Heart left ventricle (tissue), 16 donors: ENCODE data around the gene HRAS. TPM values are rescaled to one million over a fixed set of nuclear protein-coding genes. Genes with fewer than 3 reads are reported as not detected.
A peak's percentile ranks its signal among the peaks of the same experiment; 100 is the strongest.

ENCODE experiments used
- ATAC-seq, 4 donors: fragments of 200-7000 bp; cut with Tn5 transposase; one replicate each; pipeline ENCODE4 v1.9.1; 2020 to 2022; ENCODE audit warnings: moderate library complexity in 4 of 4, mild to moderate bottlenecking in 3 of 4, moderate number of reproducible peaks in 1 of 4
- DNase-seq, 5 donors: peaks; one replicate each; pipeline ENCODE4 v3.0.0-alpha.2; 2020
- H3K27ac ChIP-seq, 12 donors: fragments of 200-600 bp; sonication (generic) in 4 of 12; one replicate each; pipeline versions ENCODE4 v1.5.0 to v1.8.0; 2016 to 2022; ENCODE audit warnings: mild to moderate bottlenecking in 2 of 12
- H3K27me3 ChIP-seq, 9 donors: fragments of 200-600 bp; sonication (generic) in 2 of 9; one replicate each; pipeline versions ENCODE4 v1.5.1 to v1.8.0; 2016 to 2022; ENCODE audit warnings: mild to moderate bottlenecking in 3 of 9
- H3K36me3 ChIP-seq, 9 donors: fragments of 200-600 bp; sonication (generic) in 2 of 9; one replicate each; pipeline versions ENCODE4 v1.5.0 to v1.8.0; 2018 to 2022; ENCODE audit warnings: mild to moderate bottlenecking in 2 of 9
- H3K4me1 ChIP-seq, 12 donors: fragments of 200-600 bp; sonication (generic) in 4 of 12; one replicate each; pipeline versions ENCODE4 v1.5.0 to v1.8.0; 2016 to 2022; ENCODE audit warnings: mild to moderate bottlenecking in 3 of 12
- H3K4me3 ChIP-seq, 12 donors: fragments of 200-600 bp; sonication (generic) in 4 of 12; one replicate each; pipeline versions ENCODE4 v1.5.0 to v1.8.0; 2017 to 2022; ENCODE audit warnings: mild to moderate bottlenecking in 9 of 12, moderate library complexity in 4 of 12
- H3K9me3 ChIP-seq, 12 donors: fragments of 200-600 bp; sonication (generic) in 4 of 12; one replicate each; pipeline versions ENCODE4 v1.5.0 to v1.8.0; 2016 to 2022; ENCODE audit warnings: mild to moderate bottlenecking in 1 of 12
- CTCF ChIP-seq, 12 donors: fragments of 200-600 bp; sonication (generic) in 4 of 12; IDR thresholded peaks; one replicate each; pipeline versions ENCODE4 v1.5.0 to v1.8.0; 2018 to 2022; ENCODE audit warnings: antibody characterized with exemption in 12 of 12, mild to moderate bottlenecking in 5 of 12
- POLR2A ChIP-seq, 2 donors: fragments of 450-650 bp; IDR thresholded peaks; one replicate each; pipeline ENCODE4 v1.6.1; 2017; ENCODE audit warnings: antibody characterized with exemption in 2 of 2, mild to moderate bottlenecking in 2 of 2, moderate library complexity in 2 of 2
- WGBS, 4 donors: extraction: QIAGEN DNeasy Blood & Tissue Kit in 2 of 4; methylation state at CpG; one replicate each; pipeline versions ENCODE4 v1.1.5 to v1.1.7; 2013 to 2018; 5-methylcytosine and 5-hydroxymethylcytosine counted together
- intact Hi-C, 10 donors: fragments of 100-400 bp; cut with DNase I; formaldehyde crosslinking; loops; one replicate each; pipeline versions ENCODE4 v1.11.1 to v1.14.2; 2022
- polyA plus RNA-seq, 2 donors: library from polyadenylated mRNA; stranded (reverse); fragments of 200-250 nt; gene quantifications; one replicate each; pipeline ENCODE4 v1.2.3, GENCODE V29; 2013
- total RNA-seq, 9 donors: library from RNA; depleted of rRNA in 2 of 9; stranded (reverse); fragments of >200 nt in 2 of 9; fragmentation: NEBNext Ultra II Directional in 3 of 9; extraction: Animal tissue kit (Norgen Biotek cat#: 25700) in 3 of 9; gene quantifications; one replicate each; pipeline versions ENCODE4 v1.1.0 to v1.2.4, GENCODE V29; 2016 to 2023
- donor health status: ischemic (EF 13 %, LVEDD 7.1; RV severe dilation, severe dysfunction).
- donor health status: healthy with polysubstance abuse.
- donor health status: DM: no; HTN: yes; CAD: no.
- donor health status: DM: no; HTN: no; CAD: no.
- donor health status: ischemic (EF 25% LVEDD 6.9; RV normal size, moderate dysfunction).
- donor health status: ischemic (EF 25% LVEDD 5.7; RV mildly dilated, moderate dysfunction).
- donor health status: healthy.
- donor health status: DM: yes; HTN: yes; CAD: no.
- donor health status: ischemic (EF 35%, LVEDD 5.7; RV mildly dilated, moderate dysfunction).
- donor health status: nonischemic (EF 11% LVEDD 7.7; RV severe dilation, severe dysfunction).
- donor health status: DM: yes; HTN: yes; CAD: no.
- donor health status: PGD.
- donor health status: ischemic (EF 29% LVEDD 5.4; RV normal size, mild dysfunction).
- donor health status: nonischemic (EF 23%, LVEDD 6.1; RV moderate dilation, normal function).

The HRAS gene
- total and polyA plus RNA-seq, 11 donors: 44.0 to 99.3 (median 59.8) TPM

DNA sequence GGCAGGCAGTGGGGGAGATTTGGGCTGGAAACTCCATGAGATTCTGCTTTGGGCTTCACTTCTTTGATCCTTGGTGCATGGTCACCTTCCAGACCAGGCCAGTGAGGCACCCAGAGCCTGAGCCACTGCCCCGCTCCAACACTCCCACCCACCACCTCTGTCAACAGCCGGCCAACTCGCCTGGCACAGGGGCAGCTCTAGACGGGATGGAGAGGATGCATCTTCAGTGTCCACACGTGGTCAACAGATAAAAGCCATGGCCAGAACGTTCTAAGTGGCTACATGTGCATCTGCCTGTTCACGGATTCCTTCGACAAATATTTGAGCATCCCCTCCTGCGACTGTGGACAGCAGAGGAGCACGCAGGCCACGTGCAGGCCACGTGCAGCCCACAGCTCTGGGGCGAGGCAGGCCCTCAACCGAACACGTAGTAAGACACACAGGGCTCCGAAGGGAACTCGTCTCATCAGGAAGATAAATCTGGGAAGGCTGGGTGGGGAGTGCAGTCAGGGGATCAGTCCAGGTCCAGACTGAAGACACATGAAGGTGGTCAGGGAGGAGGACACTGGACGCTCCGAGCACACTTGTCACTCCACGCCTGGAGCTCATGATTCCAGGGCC lies 3.2 kb upstream of the HRAS start:
- DNase-seq (peak in 3 of 5 donors; percentile 6 to 46 (median 13)), ATAC-seq (no peak)
- no peak overlapping the region for H3K4me3 ChIP-seq

DNA sequence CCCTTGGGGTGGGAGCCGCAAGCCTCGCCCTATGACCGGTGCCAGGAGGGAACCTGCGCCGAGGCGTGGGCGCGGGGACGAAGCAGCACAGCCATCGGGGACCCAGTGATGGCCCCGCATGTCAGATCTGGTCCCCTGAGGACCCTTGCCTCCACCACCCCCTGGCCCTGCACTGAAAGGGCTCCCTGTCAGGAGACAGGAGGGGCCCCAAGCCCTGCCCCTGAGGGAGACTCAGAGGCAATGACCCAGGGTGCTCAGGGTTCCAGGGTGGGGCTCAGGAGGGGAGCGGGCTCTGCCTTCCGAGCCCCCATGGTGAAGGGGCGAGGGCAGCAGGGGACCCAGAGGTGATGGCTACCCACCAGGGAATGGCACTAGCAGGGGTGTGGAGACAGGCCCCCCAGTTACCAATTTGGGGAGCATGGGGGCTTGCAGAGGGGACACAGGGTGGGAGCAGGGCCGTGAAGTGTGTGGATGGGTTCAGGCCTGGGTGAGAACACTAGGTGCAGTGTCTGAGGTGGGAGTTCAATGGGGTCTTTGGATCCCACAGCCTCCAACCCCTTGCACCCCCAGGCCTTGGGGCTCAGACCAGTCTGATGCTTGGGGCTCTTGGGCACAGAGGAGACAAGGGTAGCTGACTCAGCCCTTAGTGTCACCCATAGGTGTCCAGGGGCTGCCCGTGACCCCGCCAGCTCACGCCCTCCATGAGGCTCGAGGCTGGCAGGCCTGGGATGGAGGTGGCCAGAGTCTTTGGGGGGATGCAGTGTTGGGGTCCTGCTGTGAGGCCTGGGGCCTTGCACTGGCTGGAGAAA lies 2.5 kb upstream of the HRAS start:
- ATAC-seq (no peak), DNase-seq (peak in 3 of 5 donors; percentile 4 to 54 (median 17))
- intact Hi-C loops: no loop called here
- no peak for TF ChIP-seq POLR2A (IDR thresholded peaks at IDR 0.05)
- no peak for TF ChIP-seq CTCF (IDR thresholded peaks at IDR 0.05)
- 51 to 96% (median 75%) methylated on average over 2 to 19 of the region's 19 CpGs for WGBS, 4 donors
- Histone ChIP-seq H3K4me3 (peak overlapping the region in 11 of 12 donors; percentile 8 to 99 (median 78)), H3K27ac (no peak overlapping the region), H3K4me1 (peaks cover 9 to 42% (median 32%) of the 10 kb centered on the region in 12 donors), H3K9me3 (no peaks in the 10 kb centered on the region), H3K36me3 (peaks cover 0 to 11% (median 8%) of the 10 kb centered on the region in 9 donors), H3K27me3 (peaks cover 3 to 19% (median 9%) of the 10 kb centered on the region in 9 donors)

More for the DNA sequence above, 3.2 kb upstream of the HRAS start:
- Histone ChIP-seq H3K27me3 (peaks cover 3 to 19% (median 9%) of the 10 kb centered on the region in 9 donors), H3K27ac (no peak overlapping the region), H3K9me3 (no peaks in the 10 kb centered on the region), H3K36me3 (peaks cover 0 to 4% (median 1%) of the 10 kb centered on the region in 9 donors), H3K4me1 (peaks cover 9 to 36% (median 31%) of the 10 kb centered on the region in 12 donors)
- TF ChIP-seq POLR2A (IDR thresholded peaks at IDR 0.05) (no peak), CTCF (IDR thresholded peaks at IDR 0.05) (no peak)
- intact Hi-C loops: no loop called here
- 88 to 92% (median 91%) methylated on average over 16 to 20 of the region's 20 CpGs for WGBS, 4 donors

GRCh38 chr11:536841-537621 lies 1.7 kb upstream of the HRAS start, which contains the start of gene LRRC56:
Gene LRRC56 (plus strand): TSS chr11:537527. CDS start chr11:540685, 3,158 bp downstream.
- Histone ChIP-seq H3K4me1 (peaks cover 9 to 50% (median 32%) of the 10 kb centered on the region in 12 donors), H3K9me3 (no peaks in the 10 kb centered on the region), H3K27ac (peak within 1 kb of the TSS in 2 of 12 donors; percentile 2 to 84), H3K36me3 (peaks cover 0 to 19% (median 16%) of the 10 kb centered on the region in 9 donors), H3K27me3 (peaks cover 3 to 19% (median 9%) of the 10 kb centered on the region in 9 donors), H3K4me3 (peak within 1 kb of the TSS; percentile 8 to 99 (median 79))
- peak; percentile 68 to 90 (median 74) for DNase-seq
- peak in 3 of 4 donors; percentile 3 to 26 (median 10) for ATAC-seq
- intact Hi-C loops: no loop called here
- TF ChIP-seq CTCF (IDR thresholded peaks at IDR 0.05) (no peak), POLR2A (IDR thresholded peaks at IDR 0.05) (no peak)
- 3% methylated on average over 49 to 93 of the region's 93 CpGs for WGBS, 4 donors
